Measurements from ENCODE around the gene HSPA12B.

Gene HSPA12B

GRCh38 chr20:3766422-3767109 lies 34.1 kb downstream of the HSPA12B start:
- DNase-seq (ENCODE audit: low read depth in 2 of 2) = no peak

DNA sequence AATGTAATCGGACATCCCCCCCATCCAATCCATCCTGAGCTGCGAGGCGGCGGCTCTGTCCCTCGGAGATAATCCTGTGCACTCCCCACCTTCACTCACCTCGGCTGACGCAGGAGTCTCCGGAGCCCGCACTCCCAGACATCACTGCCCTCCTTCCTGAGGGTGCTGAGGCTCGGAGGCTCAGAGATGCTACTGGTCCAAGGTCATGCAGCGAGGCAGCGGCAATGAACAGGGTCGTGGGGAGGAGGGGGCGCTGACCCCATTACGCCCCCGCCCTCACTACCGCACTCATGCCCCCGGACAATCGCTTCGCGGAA lies 34.6 kb downstream of the HSPA12B start:
- DNase-seq (ENCODE audit: low read depth in 2 of 2) = no peak

GRCh38 chr20:3767427-3768341 lies 35.2 kb downstream of the HSPA12B start, which contains the start of gene ADISSP:
TSS of gene ADISSP (minus strand) at chr20:3767753. CDS start at chr20:3760100, 7,653 bp downstream.
- peak; percentile 97 for DNase-seq (ENCODE audit: low read depth in 2 of 2)

GRCh38 chr20:3768342-3769130 lies 36.1 kb downstream of the HSPA12B start:
- DNase-seq (ENCODE audit: low read depth in 2 of 2) = peak; percentile 65 to 68

- DNase-seq (ENCODE audit: low read depth in 2 of 2) = no peak
Observed at GRCh38 chr20:3771552-3772058, 39.1 kb downstream of the HSPA12B start.

GRCh38 chr20:3775457-3776108 lies 43.1 kb downstream of the HSPA12B start:
- no peak for DNase-seq (ENCODE audit: low read depth in 2 of 2)

- DNase-seq (ENCODE audit: low read depth in 2 of 2) = no peak
Observed at GRCh38 chr20:3777381-3777715, 44.9 kb downstream of the HSPA12B start.

- peak in 1 of 2 donors; percentile 40 for DNase-seq (ENCODE audit: low read depth in 2 of 2)
Observed at GRCh38 chr20:3777716-3778629, 45.5 kb downstream of the HSPA12B start.

DNA sequence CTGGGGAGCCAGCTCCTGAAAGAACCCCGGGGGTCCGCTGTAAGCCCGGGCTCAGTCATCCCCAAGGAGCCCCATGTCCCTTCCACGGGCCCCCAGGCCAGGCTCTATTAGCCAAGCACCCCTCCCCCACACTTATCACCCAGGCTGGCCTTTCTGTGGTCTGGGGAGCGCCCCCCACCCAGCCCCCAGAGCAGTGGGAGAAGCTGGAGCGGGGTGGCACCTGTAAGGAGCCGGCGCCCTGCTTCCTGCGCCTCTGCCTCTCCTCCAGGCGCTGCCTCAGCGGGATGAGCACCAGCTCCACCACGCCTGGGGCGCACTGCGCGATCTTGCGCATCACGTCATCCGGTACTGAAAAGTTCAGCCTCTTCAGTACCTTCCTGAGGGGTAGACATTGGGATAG lies 46.5 kb downstream of the HSPA12B start:
- DNase-seq (ENCODE audit: low read depth in 2 of 2) = no peak

DNA sequence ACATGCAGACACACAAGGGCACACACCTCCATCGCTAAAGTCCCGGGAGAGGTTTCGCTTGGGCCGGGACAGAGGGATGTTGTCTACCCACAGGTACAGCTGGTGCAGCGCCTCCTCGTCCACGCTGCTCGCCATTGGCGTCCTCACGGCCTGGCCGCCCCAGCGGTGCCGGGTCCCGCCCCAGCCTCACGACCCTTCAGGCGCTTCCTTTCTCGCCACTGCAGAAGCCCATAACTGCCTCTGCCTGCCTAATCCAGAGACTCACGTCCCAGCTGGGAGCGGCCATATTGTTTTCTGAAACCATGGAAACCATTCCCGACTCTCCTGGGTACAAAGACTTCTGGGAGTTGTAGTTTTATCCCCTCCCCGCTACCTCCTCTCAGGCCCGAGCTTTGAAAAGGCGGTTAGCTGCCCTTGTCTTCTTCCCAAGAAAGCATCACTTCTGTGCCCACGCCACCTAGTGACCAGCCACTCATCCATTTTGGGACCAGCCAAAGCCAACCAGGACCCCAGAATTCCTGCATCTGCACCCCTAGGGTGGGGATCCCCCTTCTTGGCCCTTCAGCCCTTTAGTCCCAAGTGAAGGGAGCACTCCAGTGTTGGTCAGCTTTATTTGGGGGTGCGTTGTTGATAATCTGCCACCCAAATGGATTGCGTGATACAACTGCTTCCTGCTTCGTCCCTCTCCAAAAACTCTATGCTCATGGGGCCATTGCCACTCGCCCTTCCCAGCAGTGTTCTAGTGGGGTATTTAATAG lies 48.8 kb downstream of the HSPA12B start, which contains the start of gene SPEF1:
SPEF1 (minus strand) TSS at position 296 of the 758 bp plus-strand sequence; CDS start at position 135, 161 bp downstream.
- DNase-seq (ENCODE audit: low read depth in 2 of 2) = peak in 1 of 2 donors; percentile 35

DNA sequence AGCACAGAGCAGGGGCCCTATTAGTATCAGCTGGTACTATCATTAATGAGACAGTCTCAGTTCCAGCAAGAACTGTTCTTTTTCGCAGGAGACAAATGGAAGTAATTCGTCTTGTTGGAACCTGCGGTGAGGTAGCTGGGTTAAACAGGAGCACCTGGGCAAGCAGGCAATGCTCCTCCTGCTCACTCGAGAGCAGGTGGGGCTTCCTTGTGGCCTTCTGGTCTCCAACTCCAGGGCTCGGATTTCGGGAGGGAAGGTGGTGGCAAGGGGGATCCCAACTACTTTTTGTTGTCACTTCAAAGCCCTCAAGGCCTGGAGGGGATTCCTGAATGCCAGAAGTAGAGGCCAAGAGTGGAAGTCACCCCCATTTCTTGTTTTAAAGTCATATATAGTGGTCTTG lies 50.1 kb downstream of the HSPA12B start:
- DNase-seq (ENCODE audit: low read depth in 2 of 2) = no peak

- no peak for DNase-seq (ENCODE audit: low read depth in 2 of 2)
Observed at GRCh38 chr20:3783068-3783489, 50.6 kb downstream of the HSPA12B start.

DNA sequence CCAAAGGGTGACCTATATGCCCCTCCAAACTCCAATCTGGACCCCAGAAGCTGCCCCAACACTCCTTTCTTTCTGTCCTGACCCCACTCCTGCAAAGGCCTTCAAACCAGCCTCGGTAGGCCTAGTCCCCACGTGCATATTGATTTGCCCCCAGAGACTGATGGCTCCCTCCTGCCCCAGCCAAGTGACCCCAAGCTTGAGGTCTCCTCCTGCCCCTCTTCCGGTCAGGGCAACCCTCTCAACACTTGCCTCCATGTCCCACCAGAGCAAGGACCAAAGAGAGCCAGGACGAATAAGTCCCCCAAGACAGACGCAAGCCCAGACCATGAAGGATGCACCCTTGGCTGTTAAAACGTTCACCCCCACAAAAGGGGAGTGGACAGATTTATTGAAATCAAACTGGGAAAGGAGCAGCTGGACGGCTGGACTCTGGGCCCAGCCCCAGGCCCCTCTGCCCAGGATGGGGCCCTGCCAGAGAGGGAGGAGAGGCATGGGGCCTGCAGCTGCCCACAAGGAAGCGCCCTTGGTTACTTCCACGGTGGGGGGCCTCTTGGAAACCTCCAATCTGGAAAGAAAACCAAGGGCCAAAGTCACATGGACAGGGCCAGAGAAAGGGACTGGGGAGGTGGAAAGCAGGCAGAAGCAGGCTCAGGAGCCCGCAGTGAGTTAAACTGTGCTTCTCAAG lies 51.2 kb downstream of the HSPA12B start:
- DNase-seq (ENCODE audit: low read depth in 2 of 2) = no peak

- DNase-seq (ENCODE audit: low read depth in 2 of 2) = no peak
Observed at GRCh38 chr20:3784216-3784853, 51.9 kb downstream of the HSPA12B start.

GRCh38 chr20:3784863-3785239 lies 52.4 kb downstream of the HSPA12B start:
- DNase-seq (ENCODE audit: low read depth in 2 of 2) = no peak

GRCh38 chr20:3785240-3786125 lies 53.0 kb downstream of the HSPA12B start:
- no peak for DNase-seq (ENCODE audit: low read depth in 2 of 2)

- DNase-seq (ENCODE audit: low read depth in 2 of 2) = peak in 1 of 2 donors; percentile 25
Observed at GRCh38 chr20:3786126-3786484, 53.6 kb downstream of the HSPA12B start.
